Esophagus squamous epithelium (tissue), 4 donors: ENCODE measurements around the gene NOL4L.

Experiments used
- CTCF ChIP-seq, 6 experiments: fragments of 450-650 bp in 4 of 6; fragments of 200-600 bp in 2 of 6; sonication (generic) in 2 of 6; IDR thresholded peaks; one replicate each; pipeline ENCODE4 v1.5.1; 2016 to 2019; ENCODE audit warnings: antibody characterized with exemption in 6 of 6, mild to moderate bottlenecking in 4 of 6, moderate library complexity in 4 of 6
- POLR2A ChIP-seq, 4 donors: fragments of 450-650 bp; IDR thresholded peaks; one replicate each; pipeline ENCODE4 v1.6.1; 2017; ENCODE audit warnings: antibody characterized with exemption in 4 of 4, mild to moderate bottlenecking in 4 of 4, moderate library complexity in 3 of 4

GRCh38 chr20:32474009-32474716, 111.0 kb downstream of the NOL4L start:
- TF ChIP-seq CTCF (IDR thresholded peaks at IDR 0.05) (no peak), POLR2A (IDR thresholded peaks at IDR 0.05) (no peak)
